B cell (primary cell): ENCODE data around the gene DNTTIP2. TPM values are rescaled to one million over a fixed set of nuclear protein-coding genes. Genes with fewer than 3 reads are reported as not detected.

Experiments
- ATAC-seq: fragments of 200-7000 bp; cut with Tn5 transposase; one replicate; pipeline ENCODE4 v1.10.0; 2021; ENCODE audit warnings: low read depth, mild to moderate bottlenecking, moderate number of reproducible peaks, moderate library complexity
- CTCF ChIA-PET: fragments of 350-600 bp; sonication (Branson Sonifier 250); formaldehyde crosslinking; loops from one replicate; lab custom pipeline; 2021; ENCODE audit warnings: antibody characterized with exemption, inconsistent platforms; lab: Charles Lee
- POLR2A ChIA-PET: fragments of 350-600 bp; sonication (Branson Sonifier 250); formaldehyde crosslinking; loops from one replicate; lab custom pipeline; 2021; ENCODE audit warnings: antibody characterized with exemption; lab: Charles Lee
- DNase-seq: peaks from one replicate; pipeline ENCODE4 v3.0.0; 2013
- H2AFZ ChIP-seq: 2 replicates; pipeline ENCODE4 v1.6.1; 2012; ENCODE audit warnings: mild to moderate bottlenecking, low read depth, low read length; ENCODE audit not compliant: insufficient read depth, poor library complexity, severe bottlenecking
- H3K27ac ChIP-seq, 2 donors: 1 replicate in 1 of 2; 2 replicates in 1 of 2; pipeline ENCODE4 v1.5.1; 2012 to 2013; ENCODE audit warnings: low read length in 2 of 2, mild to moderate bottlenecking in 2 of 2, moderate library complexity in 1 of 2
- H3K27me3 ChIP-seq, 4 experiments: fragments of 200-600 bp in 1 of 4; sonication (generic) in 1 of 4; replicated peaks in 1 of 4; 1 replicate in 2 of 4; 2 replicates in 2 of 4; pipeline versions ENCODE4 v1.6.1 to v1.7.0; 2013 to 2016; ENCODE audit warnings: low read length in 3 of 4, mild to moderate bottlenecking in 2 of 4, mixed read lengths in 1 of 4, moderate library complexity in 1 of 4; ENCODE audit not compliant: insufficient read depth in 4 of 4, control insufficient read depth in 3 of 4; ENCODE audit errors: control extremely low read depth in 1 of 4
- H3K36me3 ChIP-seq, 2 experiments: replicated peaks in 1 of 2; 1 replicate in 1 of 2; 2 replicates in 1 of 2; pipeline versions ENCODE4 v1.6.1 to v1.7.1; 2013; ENCODE audit warnings: low read length in 1 of 2; ENCODE audit not compliant: insufficient read depth in 2 of 2, control insufficient read depth in 1 of 2; ENCODE audit errors: control extremely low read depth in 1 of 2, extremely low read depth in 1 of 2
- H3K4me1 ChIP-seq, 2 donors: fragments of 200-600 bp in 1 of 2; sonication (generic) in 1 of 2; 1 replicate in 1 of 2; 2 replicates in 1 of 2; pipeline versions ENCODE4 v1.5.1 to v1.6.1; 2013 to 2017; ENCODE audit warnings: low read length in 2 of 2; ENCODE audit not compliant: control insufficient read depth in 2 of 2, insufficient read depth in 2 of 2
- H3K4me2 ChIP-seq: replicated peaks from 2 replicates; pipeline ENCODE3; 2012; ENCODE audit warnings: mild to moderate bottlenecking, low read depth, low read length; ENCODE audit not compliant: poor library complexity, severe bottlenecking
- H3K4me3 ChIP-seq, 5 experiments: fragments of 200-600 bp in 1 of 5; sonication (generic) in 1 of 5; 1 replicate in 3 of 5; 2 replicates in 2 of 5; pipeline versions ENCODE4 v1.5.1 to v1.7.0; 2011 to 2016; ENCODE audit warnings: low read length in 4 of 5, mild to moderate bottlenecking in 4 of 5, low read depth in 2 of 5, control low read depth in 1 of 5, moderate library complexity in 1 of 5; ENCODE audit not compliant: insufficient read depth in 1 of 5; ENCODE audit errors: control extremely low read depth in 1 of 5, extremely low read depth in 1 of 5
- H3K79me2 ChIP-seq: fragments of 200-600 bp; sonication (generic); one replicate; pipeline ENCODE4 v1.6.0; 2016; ENCODE audit warnings: low read length; ENCODE audit not compliant: control insufficient read depth, insufficient read depth
- H3K9ac ChIP-seq: fragments of 200-600 bp; sonication (generic); 2 replicates; pipeline ENCODE4 v1.6.1; 2017; ENCODE audit warnings: mild to moderate bottlenecking, low read length, moderate library complexity
- H3K9me3 ChIP-seq, 3 donors: one replicate each; pipeline versions ENCODE4 v1.6.1 to v1.7.1; 2013; ENCODE audit warnings: low read length in 2 of 3; ENCODE audit not compliant: control insufficient read depth in 2 of 3, insufficient read depth in 1 of 3; ENCODE audit errors: control extremely low read depth in 1 of 3
- H4K20me1 ChIP-seq: 2 replicates; pipeline ENCODE4 v1.6.0; 2012; ENCODE audit warnings: mild to moderate bottlenecking, low read length; ENCODE audit not compliant: insufficient read depth, control insufficient read depth, poor library complexity, severe bottlenecking
- H3K27ac Mint-ChIP-seq: one replicate; pipeline ENCODE4 v1.8.0; 2021; ENCODE audit warnings: mixed read lengths
- H3K27me3 Mint-ChIP-seq: one replicate; pipeline ENCODE4 v1.8.0; 2021; ENCODE audit warnings: mixed read lengths
- H3K4me1 Mint-ChIP-seq: one replicate; pipeline ENCODE4 v1.8.0; 2021; ENCODE audit warnings: mixed read lengths
- H3K4me3 Mint-ChIP-seq: one replicate; pipeline ENCODE4 v1.8.0; 2021; ENCODE audit warnings: mixed read lengths
- H3K9me3 Mint-ChIP-seq: one replicate; pipeline ENCODE4 v1.8.0; 2022; ENCODE audit warnings: mixed read lengths; ENCODE audit not compliant: insufficient read depth
- EZH2 ChIP-seq: IDR thresholded peaks from 2 replicates; pipeline ENCODE4 v1.6.1; 2012; ENCODE audit warnings: borderline replicate concordance, low read depth, mild to moderate bottlenecking, moderate library complexity, low read length; ENCODE audit not compliant: insufficient read depth, poor library complexity, severe bottlenecking
- WGBS: methylation state at CpG from one replicate; pipeline ENCODE4 v1.1.5; 2013; ENCODE audit warnings: missing lambda C conversion rate; ENCODE audit not compliant: insufficient coverage; 5-methylcytosine and 5-hydroxymethylcytosine counted together
- intact Hi-C: fragments of 100-400 bp; cut with micrococcal nuclease; formaldehyde crosslinking; loops from one replicate; pipeline ENCODE4 v1.10.0; 2022
- polyA minus RNA-seq: library from RNA; depleted of rRNA, polyadenylated mRNA; stranded (reverse); fragments of >200 nt; gene quantifications from 2 replicates; pipeline ENCODE4 v1.2.3, GENCODE V29; 2012
- polyA plus RNA-seq: library from polyadenylated mRNA; depleted of rRNA; stranded (reverse); fragments of >200 nt; gene quantifications from 2 replicates; pipeline ENCODE4 v1.2.3, GENCODE V29; 2012
- total RNA-seq, 2 donors: library from RNA; stranded (reverse); fragments of 120-200 nt in 1 of 2; gene quantifications; 1 replicate in 1 of 2; 2 replicates in 1 of 2; pipeline versions ENCODE4 v1.2.3 to v1.2.4, GENCODE V29; 2013 to 2022
- TF ChIP-seq, protein P1 (sequence below): fragments of 200-600 bp; IDR thresholded peaks from one replicate; pipeline ENCODE4 v1.8.0; 2022; ENCODE audit warnings: antibody characterized with exemption, mild to moderate bottlenecking

The DNTTIP2 gene, protein sequence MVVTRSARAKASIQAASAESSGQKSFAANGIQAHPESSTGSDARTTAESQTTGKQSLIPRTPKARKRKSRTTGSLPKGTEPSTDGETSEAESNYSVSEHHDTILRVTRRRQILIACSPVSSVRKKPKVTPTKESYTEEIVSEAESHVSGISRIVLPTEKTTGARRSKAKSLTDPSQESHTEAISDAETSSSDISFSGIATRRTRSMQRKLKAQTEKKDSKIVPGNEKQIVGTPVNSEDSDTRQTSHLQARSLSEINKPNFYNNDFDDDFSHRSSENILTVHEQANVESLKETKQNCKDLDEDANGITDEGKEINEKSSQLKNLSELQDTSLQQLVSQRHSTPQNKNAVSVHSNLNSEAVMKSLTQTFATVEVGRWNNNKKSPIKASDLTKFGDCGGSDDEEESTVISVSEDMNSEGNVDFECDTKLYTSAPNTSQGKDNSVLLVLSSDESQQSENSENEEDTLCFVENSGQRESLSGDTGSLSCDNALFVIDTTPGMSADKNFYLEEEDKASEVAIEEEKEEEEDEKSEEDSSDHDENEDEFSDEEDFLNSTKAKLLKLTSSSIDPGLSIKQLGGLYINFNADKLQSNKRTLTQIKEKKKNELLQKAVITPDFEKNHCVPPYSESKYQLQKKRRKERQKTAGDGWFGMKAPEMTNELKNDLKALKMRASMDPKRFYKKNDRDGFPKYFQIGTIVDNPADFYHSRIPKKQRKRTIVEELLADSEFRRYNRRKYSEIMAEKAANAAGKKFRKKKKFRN
- total RNA-seq (58.3 and 62.1 TPM in 2 replicates), polyA plus RNA-seq (13.6 and 28.7 TPM in 2 replicates), polyA minus RNA-seq (9.7 and 12.1 TPM in 2 replicates)
- total RNA-seq (2013), result 58.5 TPM

DNA sequence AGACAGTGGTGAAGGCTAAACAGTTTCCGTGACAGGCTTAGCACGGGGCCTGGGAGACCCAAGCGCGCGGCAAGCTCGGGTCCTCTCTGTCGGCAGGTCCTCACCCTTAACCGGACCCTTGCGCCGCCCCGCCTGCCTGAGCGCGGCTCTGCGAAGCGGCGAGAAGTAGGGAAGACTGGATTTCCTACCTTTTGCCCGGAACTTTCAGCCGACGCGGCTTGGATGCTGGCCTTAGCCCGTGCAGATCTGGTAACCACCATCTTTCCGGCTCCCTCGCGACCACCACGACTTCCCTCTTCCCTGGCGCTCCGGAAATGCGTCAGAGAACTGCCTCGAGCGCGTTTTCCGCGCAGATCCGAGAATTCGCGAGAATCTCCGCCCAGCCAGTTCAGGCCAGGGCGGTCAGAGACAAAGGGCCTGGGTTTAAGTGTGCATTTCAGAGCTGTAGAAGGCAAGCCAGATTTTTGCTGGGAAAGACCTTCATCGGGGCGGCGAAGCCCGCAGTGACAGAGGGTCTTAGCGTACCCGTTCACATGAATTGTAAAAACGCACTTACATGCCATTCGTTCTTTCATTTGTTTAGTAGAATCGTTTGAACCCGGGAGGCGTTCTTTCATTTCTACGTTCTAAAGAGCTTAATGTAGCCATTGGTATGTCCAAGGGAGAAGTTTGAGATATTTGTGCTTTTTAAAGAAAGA, at the start of gene DNTTIP2:
TSS of gene DNTTIP2 (minus strand) at position 318 of the 698 bp plus-strand sequence. CDS start at position 260, 58 bp downstream.
- no peaks in the 10 kb centered on the region for H3K9me3 Mint-ChIP-seq
- H3K79me2 ChIP-seq, result peaks cover 46% of the 10 kb centered on the region
- H3K9me3 ChIP-seq, result no peaks in the 10 kb centered on the region
- under 1% methylated on average over 46 of the region's 50 CpGs for WGBS
- peaks cover 6 to 31% of the 10 kb centered on the region in 2 experiments for H3K36me3 ChIP-seq
- H3K27me3 Mint-ChIP-seq, result no peaks in the 10 kb centered on the region
- intact Hi-C loops, result loop anchor here (1.0 to 10.0 kb wide), 6 partner anchors 25 to 694 kb away; partner anchors contain the start of genes CCDC18, GCLM and TMED5
- TF ChIP-seq, protein P1, sequence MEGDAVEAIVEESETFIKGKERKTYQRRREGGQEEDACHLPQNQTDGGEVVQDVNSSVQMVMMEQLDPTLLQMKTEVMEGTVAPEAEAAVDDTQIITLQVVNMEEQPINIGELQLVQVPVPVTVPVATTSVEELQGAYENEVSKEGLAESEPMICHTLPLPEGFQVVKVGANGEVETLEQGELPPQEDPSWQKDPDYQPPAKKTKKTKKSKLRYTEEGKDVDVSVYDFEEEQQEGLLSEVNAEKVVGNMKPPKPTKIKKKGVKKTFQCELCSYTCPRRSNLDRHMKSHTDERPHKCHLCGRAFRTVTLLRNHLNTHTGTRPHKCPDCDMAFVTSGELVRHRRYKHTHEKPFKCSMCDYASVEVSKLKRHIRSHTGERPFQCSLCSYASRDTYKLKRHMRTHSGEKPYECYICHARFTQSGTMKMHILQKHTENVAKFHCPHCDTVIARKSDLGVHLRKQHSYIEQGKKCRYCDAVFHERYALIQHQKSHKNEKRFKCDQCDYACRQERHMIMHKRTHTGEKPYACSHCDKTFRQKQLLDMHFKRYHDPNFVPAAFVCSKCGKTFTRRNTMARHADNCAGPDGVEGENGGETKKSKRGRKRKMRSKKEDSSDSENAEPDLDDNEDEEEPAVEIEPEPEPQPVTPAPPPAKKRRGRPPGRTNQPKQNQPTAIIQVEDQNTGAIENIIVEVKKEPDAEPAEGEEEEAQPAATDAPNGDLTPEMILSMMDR, result no peak
- no peak for TF ChIP-seq EZH2
- peak within 1 kb of the TSS; percentile 92 for H2AFZ ChIP-seq
- peaks cover 9% of the 10 kb centered on the region for H4K20me1 ChIP-seq
- ATAC-seq, result peak; percentile 89
- peak within 1 kb of the TSS; percentile 94 for H3K9ac ChIP-seq
- CTCF ChIA-PET, result interaction anchor here (1.2 to 2.1 kb wide), 6 partner anchors 29 to 249 kb away, joined by 3 to 16 read pairs (median 5); partner anchors contain the start of gene GCLM
- peaks cover 42% of the 10 kb centered on the region for H3K4me1 Mint-ChIP-seq
- H3K27me3 ChIP-seq, result no peaks in the 10 kb centered on the region
- H3K4me2 ChIP-seq, result peak within 1 kb of the TSS; percentile 83
- peak; percentile 91 for DNase-seq
- peak within 1 kb of the TSS; percentile 82 to 99 (median 96) for H3K4me3 ChIP-seq
- H3K27ac ChIP-seq, result peak within 1 kb of the TSS; percentile 89 to 94
- H3K4me1 ChIP-seq, result peaks cover 26 to 30% of the 10 kb centered on the region in 2 donors
- peak within 1 kb of the TSS; percentile 100 for H3K27ac Mint-ChIP-seq
- H3K4me3 Mint-ChIP-seq, result peak within 1 kb of the TSS; percentile 98
- POLR2A ChIA-PET, result interaction anchor here (0.6 to 1.5 kb wide), 3 partner anchors 31 to 1290 kb away, joined by 3 to 6 read pairs (median 4); partner anchors contain the start of gene GCLM
